Astrocyte (in vitro differentiated cells and primary cell): ENCODE data around the gene HCAR2.

ENCODE experiments used
- CTCF ChIP-seq: IDR thresholded peaks from 2 replicates; pipeline ENCODE4 v1.5.1; 2011; ENCODE audit warnings: low read depth, mild to moderate bottlenecking, inconsistent platforms, low read length, moderate library complexity; ENCODE audit not compliant: insufficient read depth
- EZH2 ChIP-seq: IDR thresholded peaks from 2 replicates; pipeline ENCODE4 v1.6.1; 2012; ENCODE audit warnings: mild to moderate bottlenecking, low read length, inconsistent platforms; ENCODE audit not compliant: insufficient read depth

GRCh38 chr12:122738571-122738970 lies 35.4 kb upstream of the HCAR2 start:
- TF ChIP-seq CTCF, result no peak
- TF ChIP-seq EZH2, result no peak
